Muscle of arm (tissue), 12 donors: ENCODE measurements around the gene RMI2. TPM values are rescaled to one million over a fixed set of nuclear protein-coding genes. Genes with fewer than 3 reads are reported as not detected.

Experiments used
- DNase-seq: peaks from one replicate; pipeline ENCODE4 v3.0.0-alpha.2; 2013
- polyA plus RNA-seq, 12 donors: library from polyadenylated mRNA; unstranded; fragments of 120-200 nt; gene quantifications; one replicate each; pipeline ENCODE4 v1.2.1, GENCODE V29; 2013; ENCODE audit not compliant: insufficient read length in 12 of 12

RMI2 gene
- polyA plus RNA-seq, 12 donors: 6.7 to 13.8 (median 10.5) TPM; not detected in 2

DNA sequence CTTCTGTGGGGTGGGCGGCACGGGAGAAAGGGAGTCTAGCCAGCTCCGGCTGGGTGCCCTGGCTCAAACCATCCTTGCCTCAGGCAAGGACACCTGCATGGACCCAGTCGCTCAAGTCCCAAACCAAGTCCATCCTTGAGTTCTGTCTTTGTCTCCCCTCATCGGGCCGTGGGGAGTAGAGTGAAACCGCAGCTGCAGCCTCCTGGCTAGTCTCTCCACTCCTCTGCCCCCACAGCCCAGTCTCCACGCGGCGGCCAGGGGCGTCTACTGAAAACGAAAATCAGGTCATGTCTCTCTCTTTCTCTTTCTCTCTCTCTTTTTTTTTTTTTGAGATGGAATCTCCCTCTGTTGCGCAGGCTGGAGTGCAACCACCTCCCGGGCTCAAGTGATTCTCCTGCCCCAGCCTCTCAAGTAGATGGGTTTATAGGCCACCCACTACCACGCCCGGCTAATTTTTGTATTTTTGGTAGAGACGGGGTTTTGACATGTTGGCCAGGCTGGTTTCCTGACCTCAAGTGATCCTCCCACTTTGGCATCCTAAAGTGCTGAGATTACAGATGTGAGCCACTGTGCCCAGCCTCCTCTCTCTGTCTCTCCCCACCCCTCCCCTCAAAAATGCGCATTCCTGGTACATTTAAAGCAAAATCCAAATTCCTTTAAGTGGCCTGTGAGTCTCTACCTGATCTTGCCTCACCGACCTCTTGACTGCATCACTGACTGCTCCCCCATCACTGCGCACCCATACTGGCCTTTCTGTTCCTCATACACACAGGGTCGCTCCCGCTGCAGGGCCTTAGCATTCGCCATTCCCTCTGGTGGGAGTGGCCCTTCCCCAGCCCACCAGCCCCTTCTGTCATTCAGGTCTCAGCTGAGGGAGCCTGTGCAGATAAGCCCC, 17.7 kb upstream of the RMI2 start:
- DNase-seq: no peak

DNA sequence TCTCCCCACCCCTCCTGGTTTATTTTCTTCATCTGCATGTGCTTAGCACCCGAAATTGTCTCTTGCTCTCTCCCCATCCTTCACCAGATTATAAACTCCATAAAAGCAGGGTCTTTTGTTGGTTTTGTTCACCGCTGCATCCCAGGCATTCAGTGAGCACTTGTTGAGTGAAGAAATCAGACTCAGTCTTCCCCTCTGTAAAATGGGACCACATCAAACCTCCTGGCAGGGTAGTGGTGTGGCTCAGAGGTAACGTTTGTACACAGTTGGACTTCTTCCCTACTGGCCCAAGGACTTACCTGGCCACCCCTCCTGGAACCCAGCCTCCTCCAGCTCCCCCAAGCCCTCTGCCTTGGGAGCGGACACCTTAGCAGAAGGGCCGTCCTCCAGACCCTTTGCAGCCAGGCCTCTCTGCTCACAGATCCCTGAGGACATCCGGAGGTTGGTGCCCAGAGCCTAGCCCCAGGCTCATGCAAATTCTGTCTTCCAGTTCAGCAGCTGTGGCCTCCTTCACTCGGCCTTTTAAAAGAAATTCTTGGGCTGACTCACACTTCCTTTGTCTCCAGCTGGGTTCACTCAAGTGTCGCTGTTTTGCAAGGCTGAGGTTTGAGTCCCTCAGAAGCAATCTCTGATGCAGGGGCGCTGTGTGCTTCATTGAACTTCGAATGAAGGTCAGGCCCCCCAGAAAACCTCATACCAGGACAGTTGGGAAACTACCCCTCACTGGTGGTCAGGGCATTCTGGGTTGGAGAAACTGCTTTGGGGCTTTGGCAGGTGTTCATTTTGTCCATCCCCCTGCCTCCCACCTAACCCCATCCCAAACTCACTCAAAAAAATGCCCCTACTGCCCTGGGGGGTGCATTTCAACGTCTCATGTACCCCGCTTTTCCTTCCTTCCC, 16.8 kb upstream of the RMI2 start:
- DNase-seq: peak; percentile 62

DNA sequence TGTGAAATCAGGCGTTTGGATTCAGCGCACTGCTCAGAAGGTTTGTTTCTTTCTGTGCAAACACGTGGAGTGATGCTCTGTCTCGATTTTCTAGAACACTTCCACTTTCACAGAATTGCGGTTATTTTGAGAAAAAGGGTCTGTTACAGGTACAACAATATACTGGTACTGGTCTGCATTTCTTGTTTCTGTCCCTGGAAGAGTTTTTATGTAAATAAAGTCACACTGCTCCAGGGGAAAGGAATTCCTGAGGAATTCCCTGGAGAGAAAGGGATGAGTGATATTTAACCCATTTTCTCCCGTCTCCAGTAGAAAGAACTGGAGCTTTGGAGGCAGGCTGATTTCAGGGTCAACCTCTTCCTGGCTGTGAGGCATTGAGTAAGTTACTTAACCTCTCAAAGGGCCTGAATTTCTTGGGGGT, 16.2 kb upstream of the RMI2 start:
- DNase-seq: no peak

DNA sequence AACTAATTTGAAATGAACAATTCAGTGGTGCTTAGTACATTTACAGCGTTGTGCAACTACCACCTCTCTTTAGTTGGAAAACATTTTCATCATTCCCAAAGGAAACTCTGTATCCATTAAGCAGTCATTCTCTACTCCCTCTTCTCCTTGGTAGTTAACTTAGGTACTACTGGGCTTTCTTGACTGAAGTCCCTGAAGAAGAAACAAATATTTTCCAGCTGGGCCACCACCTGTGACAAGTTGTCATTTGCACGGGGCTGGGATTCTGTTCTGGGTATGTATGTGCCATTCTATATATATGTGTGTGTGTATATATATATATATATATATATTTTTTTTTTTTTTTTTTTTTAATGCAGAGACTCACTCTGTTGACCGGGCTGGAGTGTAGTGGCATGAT, 15.4 kb upstream of the RMI2 start:
- DNase-seq: no peak

DNA sequence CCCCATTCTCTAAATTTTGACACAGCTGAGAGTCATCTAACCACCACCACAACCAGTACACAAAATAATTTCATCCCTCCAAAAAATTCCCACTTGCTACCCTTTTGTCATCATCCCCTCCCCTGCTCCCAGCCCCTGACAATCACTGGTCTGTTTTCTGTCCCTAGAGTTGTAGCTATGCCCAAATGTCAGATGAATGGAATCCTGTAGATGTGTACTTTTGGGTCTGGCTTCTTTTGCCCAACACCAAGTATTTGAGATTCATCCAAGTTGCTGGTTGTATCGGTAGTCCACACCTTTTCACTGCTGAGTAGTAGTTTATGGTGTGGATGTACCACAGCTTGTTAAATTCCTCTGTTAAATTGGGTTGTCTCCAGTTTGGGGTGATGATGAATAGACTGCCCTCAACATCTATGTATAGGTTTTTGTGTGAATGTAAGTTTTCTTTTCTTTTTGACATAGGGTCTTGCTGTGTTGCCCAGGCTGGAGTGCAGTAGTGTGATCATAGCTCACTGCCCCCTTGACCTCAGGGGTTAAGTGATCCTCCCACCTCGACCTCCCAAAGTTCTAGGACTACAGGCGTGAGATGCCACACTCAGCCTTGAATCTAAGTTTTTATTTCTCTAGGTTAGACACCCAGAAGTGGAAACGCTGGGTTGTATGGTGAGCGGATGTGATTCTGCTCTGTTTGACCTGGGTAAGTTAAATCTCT, 14.6 kb upstream of the RMI2 start:
- no peak for DNase-seq

DNA sequence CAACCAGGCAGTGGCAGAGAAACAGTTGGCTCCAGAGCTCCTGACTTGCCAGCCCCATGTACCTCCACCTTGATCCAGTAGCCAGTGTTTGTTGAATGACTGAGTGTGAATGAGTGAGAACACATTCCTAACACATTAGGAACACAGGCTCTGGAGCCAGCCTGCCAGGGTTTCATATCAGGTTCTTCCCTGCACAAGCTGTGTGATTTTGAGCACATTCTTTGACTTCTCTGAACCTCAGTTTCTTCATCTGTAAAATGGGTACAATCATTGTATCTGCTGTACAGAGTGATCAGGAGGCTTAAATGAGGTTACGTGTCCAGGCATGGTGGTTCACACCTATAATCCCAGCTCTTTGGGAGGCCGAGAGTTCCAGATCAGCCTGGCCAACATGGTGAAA, 13.3 kb upstream of the RMI2 start:
- no peak for DNase-seq

DNA sequence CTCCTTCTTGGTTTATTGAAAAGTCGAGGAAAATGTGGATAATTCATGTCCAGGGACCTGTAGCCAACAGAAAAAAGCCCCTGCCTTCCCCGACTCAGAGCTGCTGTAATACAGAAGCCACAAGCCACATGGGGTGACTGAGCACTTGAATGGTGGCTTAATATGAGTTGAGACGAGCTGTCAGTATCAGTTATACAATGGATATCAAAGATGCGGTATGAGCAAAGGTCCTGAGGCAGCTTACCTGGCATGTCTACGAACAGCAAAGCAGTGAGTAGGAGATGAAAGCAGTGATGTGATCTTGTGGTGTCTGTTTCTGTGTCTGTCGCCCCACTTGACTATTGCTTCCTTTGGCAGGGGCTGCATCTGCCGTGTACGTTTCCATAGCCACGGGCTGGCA, 12.2 kb upstream of the RMI2 start:
- DNase-seq: no peak

DNA sequence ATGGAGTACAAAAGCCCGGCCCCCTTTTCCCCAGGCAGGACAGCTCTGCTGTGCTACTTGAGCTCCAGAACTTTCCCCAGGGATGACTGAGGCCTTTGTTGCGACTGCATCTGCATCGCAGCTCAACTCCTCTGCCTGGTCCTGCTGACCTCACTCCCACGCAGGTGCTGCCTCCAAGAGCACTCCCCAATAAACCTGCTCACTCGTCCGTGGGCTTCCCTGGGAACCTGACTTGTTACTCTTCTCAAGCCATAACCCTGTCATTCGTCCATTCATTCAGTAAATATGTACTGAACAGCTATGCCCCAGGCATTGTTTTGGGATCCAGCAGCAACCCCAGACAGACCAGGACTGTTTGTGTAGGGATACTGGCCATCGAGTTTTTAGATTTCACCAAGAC, 11.6 kb upstream of the RMI2 start:
- no peak for DNase-seq

DNA sequence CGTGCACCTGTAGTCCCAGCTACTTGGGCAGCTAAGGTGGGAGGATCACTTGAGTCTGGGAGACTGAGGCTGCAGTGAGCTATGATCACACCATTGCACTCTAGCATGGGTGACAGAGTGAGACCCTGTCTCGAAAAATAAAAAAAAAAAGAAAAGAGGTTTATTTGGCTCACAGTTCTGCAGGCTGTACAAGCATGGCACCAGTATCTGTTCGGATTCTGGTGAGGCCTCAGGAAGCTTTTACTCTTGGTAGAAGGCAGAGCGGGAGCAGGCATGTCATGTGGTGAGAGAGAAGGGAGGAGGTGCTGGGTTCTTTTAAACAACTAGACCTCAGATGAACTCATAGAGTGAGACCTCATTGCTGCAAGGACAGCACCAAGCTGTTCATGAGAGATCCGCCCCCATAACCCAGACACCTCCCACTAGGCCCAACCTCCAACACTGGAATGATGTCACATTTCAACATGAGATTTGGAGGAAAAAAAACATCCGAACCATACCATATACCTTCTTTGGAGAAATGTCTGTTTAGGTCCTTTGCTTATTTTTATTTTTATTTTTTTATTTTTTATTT, 10.3 kb upstream of the RMI2 start:
- no peak for DNase-seq

DNA sequence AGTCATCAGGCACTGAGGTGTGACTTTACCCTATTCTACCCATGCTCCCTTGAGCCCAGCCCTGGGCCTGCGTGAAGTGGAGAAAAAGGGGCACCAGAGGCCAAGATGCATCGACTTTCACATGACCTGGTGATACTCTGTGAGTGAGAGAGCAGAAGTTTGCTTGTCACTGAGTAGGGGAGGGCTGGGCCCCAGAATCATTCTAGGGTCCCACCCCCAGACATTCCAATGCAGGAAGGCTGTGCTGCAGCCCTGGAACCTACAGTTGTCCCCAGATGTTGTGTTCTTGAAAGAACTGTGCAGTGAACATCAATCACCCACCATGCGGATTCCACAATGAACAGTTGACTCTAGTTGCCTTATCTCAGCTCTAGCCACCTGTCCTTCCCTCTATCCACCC, 6.2 kb upstream of the RMI2 start:
- no peak for DNase-seq

DNA sequence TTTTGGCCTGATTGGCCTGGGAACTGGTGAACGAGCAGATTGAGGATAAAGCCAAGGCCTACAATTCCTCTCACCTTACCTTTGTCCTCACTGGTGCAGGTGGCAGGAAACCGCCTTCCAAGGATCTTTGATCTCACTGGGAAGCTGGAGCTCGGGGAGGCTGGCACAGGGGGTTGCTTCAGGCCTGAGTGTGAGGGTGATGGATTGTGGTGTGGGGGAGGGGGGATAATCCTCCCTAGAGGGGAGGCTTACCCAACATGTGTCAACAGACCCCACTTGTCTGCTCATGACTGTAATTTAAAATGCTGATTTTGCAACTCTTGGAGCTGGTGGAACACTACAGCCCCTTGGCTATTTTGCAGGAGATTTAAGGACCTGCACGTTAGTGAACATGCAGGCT, 4.5 kb upstream of the RMI2 start:
- no peak for DNase-seq

DNA sequence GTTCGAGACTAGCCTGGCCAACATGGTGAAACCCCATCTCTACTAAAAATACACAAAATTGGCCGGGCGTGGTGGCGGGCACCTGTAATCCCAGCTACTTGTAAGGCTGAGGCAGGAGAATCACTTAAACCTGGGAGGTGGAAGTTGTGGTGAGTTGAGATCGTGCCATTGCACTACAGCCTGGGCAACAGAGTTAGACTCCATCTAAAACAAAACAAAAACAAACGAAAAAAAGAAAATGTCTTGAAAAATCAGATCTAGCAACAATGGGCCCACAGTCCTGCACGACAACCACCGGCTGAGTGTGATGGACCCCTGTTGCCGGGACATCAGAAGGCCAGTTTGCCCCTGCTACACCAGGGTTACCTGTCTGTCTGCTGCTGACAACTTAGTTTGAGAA, 3.9 kb upstream of the RMI2 start:
- no peak for DNase-seq

DNA sequence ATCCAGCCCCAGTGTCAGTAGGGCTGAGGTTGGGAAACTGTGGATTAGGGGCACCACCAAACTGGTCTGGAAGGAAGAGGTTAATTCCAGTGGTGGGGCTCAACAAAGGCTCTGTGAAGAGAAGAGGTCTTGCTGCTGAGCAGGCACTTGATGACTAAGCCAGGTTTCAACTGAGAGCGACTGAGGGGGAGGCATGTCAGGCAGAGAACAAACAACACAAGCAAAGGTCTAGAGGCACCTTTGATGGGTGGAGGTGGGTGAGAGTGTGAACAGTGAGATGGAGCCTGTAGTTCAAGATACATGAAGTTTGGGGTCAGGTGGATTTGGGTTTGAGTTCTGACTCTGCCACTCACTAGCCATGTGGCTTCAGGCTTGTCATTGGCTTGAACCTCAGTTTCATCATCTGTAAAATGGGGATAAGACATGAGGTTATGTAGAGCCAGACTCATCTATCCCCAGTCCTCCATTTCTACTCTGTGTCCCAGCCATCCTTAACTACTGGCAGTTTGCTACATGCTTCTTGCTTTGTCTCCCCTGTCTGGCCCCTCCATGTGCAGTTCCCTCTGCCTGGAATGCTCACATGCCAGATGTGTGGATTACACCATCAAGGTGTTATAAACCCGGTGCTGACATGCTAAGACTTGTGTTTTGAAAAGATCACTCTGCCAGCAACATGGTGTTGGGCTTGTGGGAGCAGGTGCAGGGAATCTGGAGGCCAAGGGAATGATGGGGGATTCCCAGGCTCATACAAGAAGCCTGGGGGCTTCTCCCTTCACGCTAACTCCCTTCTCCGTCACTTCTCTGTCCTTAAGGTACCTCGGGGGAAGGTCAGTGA, 3.0 kb upstream of the RMI2 start:
- DNase-seq: no peak

DNA sequence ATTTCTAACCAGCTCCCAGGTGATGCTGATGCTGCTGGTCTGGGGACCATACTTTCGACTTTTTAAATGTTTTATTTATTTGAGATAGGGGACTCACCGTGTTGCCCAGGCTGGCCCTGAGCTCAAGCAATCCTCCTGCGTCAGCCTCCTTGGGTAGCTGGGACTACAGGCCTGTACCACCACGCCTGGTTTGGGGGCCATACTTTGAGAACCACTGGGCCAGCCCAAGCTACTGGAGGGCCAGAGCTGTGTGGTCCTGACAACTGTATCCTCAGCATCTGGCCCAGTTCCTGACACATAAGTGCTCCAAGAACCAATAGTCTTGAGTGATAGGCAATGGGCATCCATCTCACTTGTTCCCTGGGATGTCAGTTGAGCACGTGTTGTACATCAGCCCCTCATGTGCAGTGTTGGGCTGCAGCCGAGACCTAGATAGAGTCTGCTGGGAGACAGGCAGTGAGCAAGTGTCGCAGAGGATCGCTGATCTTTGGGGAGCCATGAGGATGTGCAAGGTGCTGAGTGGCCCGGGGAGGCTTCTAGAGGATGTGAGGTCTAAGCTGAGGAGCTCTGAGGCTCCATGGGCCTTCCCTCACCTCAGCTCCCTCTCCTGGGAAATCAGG, 1.6 kb downstream of the RMI2 start:
- DNase-seq: no peak

DNA sequence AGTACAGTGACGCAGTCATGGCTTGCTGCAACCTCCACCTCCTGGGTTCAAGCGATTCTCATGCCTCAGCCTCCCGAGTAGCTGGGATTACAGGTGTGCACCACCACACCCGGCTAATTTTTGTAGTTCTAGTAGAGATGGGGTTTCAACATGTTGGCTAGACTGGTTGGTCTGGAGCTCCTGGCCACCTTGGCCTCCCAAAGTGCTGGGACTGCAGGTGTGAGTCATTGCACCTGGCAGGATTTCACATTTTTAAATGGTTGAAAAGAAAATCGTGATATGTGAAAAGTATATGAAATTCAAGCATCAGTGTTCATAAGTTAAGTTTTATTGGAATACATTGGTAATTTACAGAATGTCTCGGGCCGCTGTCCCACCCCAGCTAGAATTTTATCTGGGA, 2.6 kb downstream of the RMI2 start:
- DNase-seq: no peak

DNA sequence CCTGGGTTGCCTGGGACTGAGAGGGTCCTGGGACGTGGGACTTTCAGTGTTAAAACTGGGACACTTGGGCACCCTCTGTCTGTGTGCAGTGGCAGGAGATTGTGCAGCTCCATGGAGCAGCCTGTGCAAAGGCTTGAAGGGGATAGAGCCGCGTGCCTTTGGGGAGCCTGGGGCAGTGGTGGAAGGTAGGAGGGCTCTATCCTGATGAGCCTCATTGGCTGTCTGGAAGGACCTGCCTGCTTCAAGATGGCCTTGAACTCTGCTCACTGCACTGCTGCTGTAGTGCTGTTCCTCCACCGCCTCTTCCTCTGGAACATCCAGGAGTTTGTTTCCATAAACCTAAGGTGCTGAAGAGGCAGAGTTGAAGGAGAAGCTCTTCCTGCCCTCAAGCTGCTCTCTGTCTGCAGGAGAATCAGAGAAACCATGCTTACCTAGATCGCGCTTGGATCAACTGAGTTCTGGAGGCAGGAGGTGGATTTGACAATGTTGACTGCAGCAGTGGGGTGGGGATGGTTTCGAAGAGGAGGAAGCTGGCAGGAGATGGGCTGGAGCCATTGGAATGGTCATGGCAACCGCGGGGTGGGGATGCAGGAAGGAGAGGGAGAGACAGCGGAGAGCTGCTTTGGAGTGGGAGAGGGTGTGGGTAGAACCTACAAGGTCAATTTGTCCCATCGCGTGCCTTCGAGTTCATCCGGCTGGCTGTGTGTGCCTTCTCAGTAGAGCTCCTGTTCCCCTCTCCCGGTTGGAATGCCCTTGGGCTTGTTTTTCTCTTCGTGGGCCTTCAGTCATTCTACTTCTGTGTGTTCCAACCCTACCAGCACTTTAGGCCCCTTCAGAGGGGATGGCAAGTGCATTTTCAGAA, 3.7 kb downstream of the RMI2 start:
- DNase-seq: no peak

DNA sequence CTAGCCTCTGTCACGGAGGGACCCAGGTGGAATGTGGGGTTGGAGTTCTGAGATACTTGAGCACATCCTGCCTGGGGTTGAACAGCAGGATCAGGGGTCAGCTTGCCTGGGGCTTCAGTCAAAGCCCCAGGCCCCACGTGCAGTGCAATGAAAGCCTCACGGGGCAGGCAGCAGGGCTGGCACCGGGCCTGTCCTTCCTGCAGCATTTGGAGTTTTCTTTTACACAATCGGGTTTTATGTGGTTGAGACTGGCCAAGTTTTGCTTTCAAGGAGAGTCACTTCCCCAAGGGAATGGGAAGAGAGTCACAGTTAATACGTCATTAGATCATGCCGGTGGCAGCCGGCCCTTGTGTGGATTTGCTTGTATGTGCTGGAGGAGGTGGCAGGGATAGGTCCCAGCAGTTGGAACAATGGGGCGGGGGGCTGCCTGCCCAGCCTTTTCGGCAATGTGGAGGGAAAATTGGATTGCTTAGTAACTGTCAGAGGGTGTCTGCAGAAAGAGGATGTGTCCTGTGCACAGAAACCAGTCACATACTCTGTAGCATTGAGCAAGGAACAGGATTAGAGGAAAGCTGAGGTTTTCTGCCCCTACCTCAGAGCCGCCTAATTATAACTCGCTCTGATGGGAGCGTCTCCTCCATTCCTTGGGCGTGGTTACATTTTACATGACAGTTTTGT, 4.5 kb downstream of the RMI2 start:
- DNase-seq: peak; percentile 46

DNA sequence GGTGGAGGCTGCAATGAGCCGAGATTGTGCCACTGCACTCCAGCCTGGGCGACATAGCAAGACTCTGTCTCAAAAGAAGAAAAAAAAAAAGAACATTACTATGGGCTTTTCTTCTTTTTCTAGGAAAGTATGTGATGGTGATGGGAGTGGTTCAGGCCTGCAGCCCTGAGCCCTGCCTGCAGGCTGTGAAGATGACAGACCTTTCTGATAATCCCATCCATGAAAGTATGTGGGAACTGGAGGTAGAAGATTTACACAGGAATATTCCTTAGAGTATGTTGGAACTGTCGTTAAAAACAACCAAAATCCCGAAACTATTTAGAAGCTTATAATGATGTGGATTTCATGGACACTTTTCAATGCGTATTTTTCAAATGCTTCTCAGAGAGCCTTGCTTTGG, 5.3 kb downstream of the RMI2 start:
- no peak for DNase-seq

DNA sequence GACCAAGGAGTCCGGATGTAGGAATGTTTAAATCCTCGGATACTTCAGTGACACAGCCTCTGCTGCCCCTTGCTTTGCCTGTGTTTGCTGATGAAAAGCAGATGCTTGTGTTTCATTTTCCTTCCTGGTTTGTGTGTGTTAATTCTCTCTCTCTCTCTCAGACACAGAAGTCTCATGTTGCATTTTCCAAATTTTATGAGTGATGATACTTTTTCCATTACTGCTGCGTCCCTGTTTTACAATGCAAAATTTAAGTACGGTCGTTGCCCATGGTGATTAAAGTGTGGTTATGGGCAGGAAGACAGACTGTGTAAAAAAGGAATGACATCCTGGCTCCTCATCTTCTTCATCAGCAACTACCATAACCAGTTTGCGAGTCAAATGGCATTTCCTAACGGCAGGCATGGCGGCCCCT, 5.7 kb downstream of the RMI2 start:
- DNase-seq: peak; percentile 79
